ENCODE results near the gene CHAD.

CHAD gene

GRCh38 chr17:50468304-50469207 lies at the start of gene CHAD:
Gene CHAD (minus strand): TSS chr17:50468880. CDS start chr17:50468813, 67 bp downstream.
- DNase-seq, result no peak

DNA sequence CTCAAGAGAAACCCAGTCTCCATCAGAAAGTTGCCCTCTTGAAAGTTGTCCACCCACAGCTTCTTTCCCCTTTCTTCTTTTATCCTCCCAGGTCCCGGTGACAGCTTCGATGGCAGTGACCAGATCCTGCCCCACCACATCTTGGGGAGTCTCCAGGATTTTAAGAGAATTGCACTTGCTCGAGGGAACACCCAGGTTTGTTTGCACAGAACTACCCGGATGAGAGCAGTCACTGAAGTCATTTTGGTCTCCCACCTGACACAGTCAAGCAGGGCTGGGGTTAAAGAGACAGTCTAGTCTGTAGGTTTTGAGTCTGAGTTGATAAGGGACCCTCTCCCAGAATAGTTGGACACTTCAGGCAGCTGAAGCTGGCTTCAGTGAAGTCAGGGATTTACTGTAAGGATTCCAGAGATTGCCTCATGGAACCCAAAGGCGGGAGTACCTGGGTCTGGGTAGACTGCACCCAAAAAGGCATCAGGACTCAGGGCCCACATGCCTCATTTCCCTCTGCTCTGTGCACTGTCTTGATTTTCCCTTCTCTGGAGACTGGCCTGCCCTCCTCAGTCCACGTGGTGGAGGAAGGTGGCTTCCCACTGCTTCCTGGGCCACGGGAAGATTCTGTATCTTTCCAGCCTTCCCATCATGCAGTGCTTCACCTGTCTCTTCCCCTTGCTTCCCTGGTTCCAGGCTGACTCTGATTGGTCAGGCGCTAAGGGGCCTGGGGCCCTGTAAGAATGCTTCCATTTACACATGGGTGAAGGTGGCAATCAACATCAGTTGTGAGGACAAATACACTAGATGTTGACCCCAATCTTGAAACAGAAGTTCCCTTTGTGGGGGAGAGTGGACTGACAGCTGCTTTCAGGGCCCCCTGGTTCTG lies 49.1 kb upstream of the CHAD start:
- no peak for DNase-seq

DNA sequence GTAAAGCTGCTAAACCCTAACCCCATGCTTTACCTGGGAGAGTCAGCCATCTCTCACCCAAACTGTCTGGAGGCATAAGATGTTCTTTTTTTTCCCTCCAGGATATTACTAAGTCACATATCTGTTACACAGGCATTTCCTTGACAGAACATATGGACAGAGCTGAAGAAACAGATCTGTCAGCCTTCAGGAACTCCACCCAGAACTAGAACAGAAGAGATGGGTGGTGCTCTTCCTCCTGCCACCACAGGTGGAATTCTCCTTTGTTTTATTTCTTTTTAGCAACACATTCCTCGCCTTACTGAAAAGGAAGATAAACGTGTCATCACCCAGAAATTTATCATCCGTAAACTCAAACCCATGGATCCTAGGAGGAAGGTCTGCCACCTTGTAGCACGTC lies 48.3 kb upstream of the CHAD start:
- no peak for DNase-seq

DNA sequence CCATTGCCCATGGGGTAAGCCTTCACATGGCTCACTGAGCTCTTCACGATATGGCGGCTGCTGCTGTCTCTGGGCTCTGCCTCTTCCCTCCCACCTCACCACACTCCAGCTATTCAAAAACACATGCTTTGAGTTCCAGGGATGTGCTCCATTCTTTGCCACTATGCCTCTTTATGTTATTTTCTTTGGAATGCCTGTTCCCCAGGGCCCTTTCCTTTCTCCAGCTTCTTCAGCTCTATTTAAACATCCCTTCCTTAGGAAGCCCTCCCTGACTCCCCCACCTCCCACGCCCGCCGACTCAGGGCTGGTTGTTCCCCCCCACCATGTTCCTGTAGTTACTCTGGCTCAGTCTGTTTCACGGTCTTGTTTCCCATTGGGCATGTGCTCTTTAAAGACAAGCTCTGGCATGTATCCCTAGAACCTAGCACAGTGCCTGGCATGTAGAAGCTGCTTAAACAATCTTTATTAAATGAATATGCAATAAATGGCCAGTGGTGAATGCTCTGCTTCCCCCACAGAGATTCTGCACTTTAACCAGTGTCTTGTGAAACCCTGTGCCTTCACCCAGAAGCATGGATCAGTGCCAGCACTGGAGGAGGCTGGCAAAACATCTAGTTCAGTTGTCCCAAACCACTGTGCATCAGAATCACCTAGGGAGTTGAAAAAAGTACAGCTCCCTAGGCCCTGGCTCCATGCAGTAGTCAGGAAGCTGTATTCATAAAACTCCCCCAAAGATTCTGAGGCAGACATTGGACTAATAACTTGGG lies 46.4 kb upstream of the CHAD start:
- DNase-seq, result no peak

- DNase-seq, result no peak
Measured at GRCh38 chr17:50514388-50514787, 45.7 kb upstream of the CHAD start.

- DNase-seq, result no peak
Measured at GRCh38 chr17:50513495-50513894, 44.8 kb upstream of the CHAD start.

GRCh38 chr17:50511058-50511457 lies 42.4 kb upstream of the CHAD start:
- DNase-seq, result peak; percentile 83

- DNase-seq, result no peak
Measured at GRCh38 chr17:50508573-50509460, 40.1 kb upstream of the CHAD start.

DNA sequence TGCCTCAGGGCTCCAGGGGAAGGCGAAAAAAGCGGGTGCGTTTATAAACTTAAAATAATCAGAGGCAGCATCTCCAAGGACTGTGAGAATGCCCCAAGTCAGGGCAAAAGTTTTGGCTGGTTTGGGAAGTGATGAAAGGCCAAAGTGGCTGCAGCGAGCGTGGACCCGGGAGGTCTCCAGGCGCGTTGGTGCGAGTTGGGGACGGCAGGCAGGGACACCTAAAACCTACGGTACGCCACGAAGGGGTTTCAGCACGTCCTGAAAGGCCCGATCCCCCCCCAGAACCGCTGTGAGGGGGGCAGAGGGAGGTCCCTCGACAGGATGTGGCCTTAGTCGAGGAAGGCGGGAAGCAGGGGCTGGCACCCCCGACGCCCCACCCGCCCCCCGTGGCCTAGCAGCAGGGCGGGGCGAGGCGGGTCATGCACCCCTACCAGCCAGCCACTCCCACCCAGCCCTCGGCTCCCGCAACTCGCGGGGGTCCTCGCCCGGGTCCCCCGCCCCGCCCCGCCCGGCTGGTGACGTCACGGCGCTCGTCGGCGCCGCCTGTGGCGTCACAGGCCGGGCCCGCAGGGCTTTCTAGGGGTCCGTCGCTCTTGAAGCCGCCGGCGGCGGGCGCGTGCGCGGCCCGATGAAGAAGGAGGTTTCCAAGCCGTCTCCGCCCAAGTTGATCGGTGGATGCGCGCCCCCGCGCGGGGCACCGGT lies 39.3 kb upstream of the CHAD start, which contains the start of gene MYCBPAP:
TSS of gene MYCBPAP (plus strand) at position 569 of the 702 bp plus-strand sequence. CDS start 236 bp downstream, outside the sequence.
- peak; percentile 72 for DNase-seq

- DNase-seq, result no peak
Measured at GRCh38 chr17:50506298-50506697, 37.6 kb upstream of the CHAD start.

GRCh38 chr17:50505591-50506130 lies 37.0 kb upstream of the CHAD start:
- DNase-seq, result no peak

DNA sequence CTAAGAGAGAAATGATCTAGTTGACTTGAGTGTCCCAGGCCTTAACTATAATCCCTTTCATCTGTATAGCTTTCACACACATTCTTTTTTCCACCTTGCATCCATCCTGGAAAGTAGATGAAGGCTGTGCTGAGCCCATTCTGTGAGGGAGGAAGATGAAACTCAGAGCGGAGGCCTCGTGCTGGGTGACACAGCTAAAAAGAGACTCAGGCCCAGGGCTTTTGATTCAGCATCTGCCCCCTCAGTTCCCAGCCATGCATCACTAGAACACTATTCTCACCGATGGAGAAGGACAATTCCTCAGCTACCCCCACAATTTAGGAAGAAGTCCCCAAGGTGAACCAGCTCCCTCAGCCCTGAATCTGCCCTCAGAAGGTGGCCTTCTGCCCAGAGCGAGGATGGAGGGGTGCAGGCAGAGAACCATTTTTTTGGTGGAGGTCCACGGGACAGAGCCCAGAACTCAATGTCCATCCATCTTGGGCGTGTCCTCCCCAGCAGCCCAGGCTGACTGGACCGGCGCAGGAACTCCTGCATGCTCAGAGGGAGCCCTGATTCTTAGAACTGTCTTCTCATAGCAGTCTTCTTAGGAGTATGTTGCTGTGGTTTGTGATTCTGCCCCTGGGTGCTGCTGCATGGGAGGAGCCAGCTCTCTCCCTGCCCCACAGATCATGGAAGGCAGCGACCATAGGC lies 33.8 kb upstream of the CHAD start:
- DNase-seq, result no peak

- peak; percentile 40 for DNase-seq
Measured at GRCh38 chr17:50501054-50501453, 32.4 kb upstream of the CHAD start.

GRCh38 chr17:50499721-50500120 lies 31.0 kb upstream of the CHAD start:
- no peak for DNase-seq

- DNase-seq, result no peak
Measured at GRCh38 chr17:50499270-50499669, 30.6 kb upstream of the CHAD start.

DNA sequence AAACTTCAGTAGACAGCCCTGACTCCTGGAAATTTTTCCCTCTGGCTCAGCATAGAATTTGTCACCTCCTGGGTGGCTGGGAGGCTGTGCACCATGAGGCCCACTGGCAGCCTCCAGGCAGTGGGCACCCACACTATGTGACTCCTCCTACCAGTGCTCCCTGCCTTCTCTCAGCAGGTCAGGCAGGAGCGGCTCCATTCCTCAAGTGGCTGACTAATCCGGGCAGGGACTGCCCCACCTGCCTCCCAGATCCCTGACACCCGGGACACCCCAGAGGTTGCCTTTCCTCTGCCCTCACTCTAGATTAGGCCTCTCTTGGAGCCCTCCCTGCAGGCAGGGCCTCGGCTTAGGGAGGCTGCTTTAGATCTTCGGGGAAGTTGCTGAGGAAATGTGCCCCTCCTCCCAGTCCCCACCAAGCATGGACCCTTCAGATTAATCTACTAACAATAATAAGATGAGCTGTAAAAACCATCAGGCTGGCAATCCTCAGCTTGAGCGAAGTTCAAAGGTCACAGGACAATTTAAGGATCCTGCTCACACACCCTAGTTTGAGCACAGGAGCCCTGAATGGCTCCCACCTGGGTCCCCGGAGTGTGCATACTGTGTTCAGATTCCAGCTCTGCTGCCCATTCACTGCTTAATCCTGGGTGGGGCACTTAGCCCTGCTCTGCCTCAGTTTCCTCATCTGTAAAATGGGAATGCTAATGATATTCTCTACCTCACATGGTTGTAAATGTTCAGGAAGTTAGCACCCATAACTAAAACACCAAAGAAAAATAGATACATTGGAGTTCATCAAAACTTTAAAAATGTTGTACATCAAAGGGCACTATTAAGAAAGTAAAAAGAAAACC lies 29.6 kb upstream of the CHAD start:
- no peak for DNase-seq

DNA sequence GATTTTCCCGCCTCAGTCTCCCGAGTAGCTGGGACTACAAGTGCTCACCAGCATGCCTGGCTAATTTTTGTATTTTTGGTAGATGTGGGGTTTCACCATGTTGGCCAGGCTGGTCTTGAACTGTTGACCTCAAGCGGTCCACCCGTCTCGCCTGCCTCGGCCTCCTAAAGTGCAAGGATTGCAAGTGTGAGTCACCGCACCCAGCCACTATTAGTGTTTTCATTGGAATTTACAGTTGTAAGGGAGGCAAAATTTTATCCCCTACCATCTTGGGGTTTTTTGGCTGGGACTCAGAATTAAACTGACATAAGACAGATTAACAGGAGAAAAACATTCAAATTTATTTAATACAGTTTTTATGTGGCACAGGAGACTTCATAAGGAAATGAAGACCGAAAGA lies 27.2 kb upstream of the CHAD start:
- no peak for DNase-seq

- no peak for DNase-seq
Measured at GRCh38 chr17:50495217-50495823, 26.6 kb upstream of the CHAD start.

GRCh38 chr17:50493744-50494143 lies 25.1 kb upstream of the CHAD start:
- no peak for DNase-seq
